ENCODE measurements around the gene FGFR1OP2.

Gene FGFR1OP2

GRCh38 chr12:27014859-27015729 is 76.8 kb downstream of the FGFR1OP2 start:
- no peak for TF ChIP-seq CTCF (IDR thresholded peaks at IDR 0.05; ENCODE audit: insufficient read depth, low read length, missing control alignments)
- POLR2A ChIA-PET, result no interaction called here
- DNase-seq (ENCODE audit: low read depth, low spot score), result no peak
- H3K4me3 ChIP-seq (ENCODE audit: low read depth, low read length), result peak overlapping the region; percentile 78
- CTCF ChIA-PET, result interaction anchor here (0.6 to 14.8 kb wide), 46 partner anchors 9 to 550 kb away, joined by 3 to 230 read pairs (median 4); partner anchors contain the start of genes ITPR2, MED21 and STK38L

GRCh38 chr12:27015730-27016076 is 77.4 kb downstream of the FGFR1OP2 start:
- no peak for TF ChIP-seq CTCF (IDR thresholded peaks at IDR 0.05; ENCODE audit: insufficient read depth, low read length, missing control alignments)
- POLR2A ChIA-PET, result no interaction called here
- CTCF ChIA-PET, result interaction anchor here (0.6 to 14.8 kb wide), 44 partner anchors 8 to 290 kb away, joined by 3 to 230 read pairs (median 4); partner anchors contain the start of genes ITPR2, MED21 and STK38L
- no peak for DNase-seq (ENCODE audit: low read depth, low spot score)
- H3K4me3 ChIP-seq (ENCODE audit: low read depth, low read length), result no peak overlapping the region
